Natural killer cell (primary cell): Measurements from ENCODE around the gene HPDL. TPM values are rescaled to one million over a fixed set of nuclear protein-coding genes. Genes with fewer than 3 reads are reported as not detected.

Experiments used
- ATAC-seq, 3 donors: fragments of 150-1000 bp in 2 of 3; fragments of 200-7000 bp in 1 of 3; cut with Tn5 transposase; 1 replicate in 1 of 3; 2 replicates in 2 of 3; pipeline ENCODE4 v1.10.0; 2021; ENCODE audit warnings: mild to moderate bottlenecking in 2 of 3, moderate library complexity in 2 of 3
- DNase-seq, 2 donors: peaks; one replicate each; pipeline versions ENCODE4 v3.0.0 to v3.0.0-alpha.2; 2013 to 2021; ENCODE audit warnings: mixed read lengths in 1 of 2
- H3K27ac ChIP-seq: one replicate; pipeline ENCODE4 v1.5.1; 2013; ENCODE audit warnings: mild to moderate bottlenecking, low read length
- H3K27me3 ChIP-seq: one replicate; pipeline ENCODE4 v1.6.1; 2013; ENCODE audit warnings: low read length; ENCODE audit not compliant: control insufficient read depth, insufficient read depth
- H3K36me3 ChIP-seq: one replicate; pipeline ENCODE4 v1.6.1; 2013; ENCODE audit warnings: low read length; ENCODE audit not compliant: control insufficient read depth, insufficient read depth
- H3K4me1 ChIP-seq: one replicate; pipeline ENCODE4 v1.6.1; 2013; ENCODE audit warnings: low read length; ENCODE audit not compliant: control insufficient read depth, insufficient read depth
- H3K4me3 ChIP-seq: one replicate; pipeline ENCODE4 v1.5.1; 2013; ENCODE audit warnings: low read length
- H3K9me3 ChIP-seq: one replicate; pipeline ENCODE4 v1.6.1; 2013; ENCODE audit warnings: low read length; ENCODE audit not compliant: control insufficient read depth, insufficient read depth
- H3K27ac Mint-ChIP-seq, 2 donors: one replicate each; pipeline ENCODE4 v1.8.0; 2022; ENCODE audit warnings: mild to moderate bottlenecking in 2 of 2, mixed read lengths in 2 of 2, moderate library complexity in 1 of 2
- H3K27me3 Mint-ChIP-seq, 2 donors: one replicate each; pipeline ENCODE4 v1.8.0; 2022; ENCODE audit warnings: low read depth in 2 of 2, mixed read lengths in 2 of 2
- H3K36me3 Mint-ChIP-seq: one replicate; pipeline ENCODE4 v1.8.0; 2022; ENCODE audit warnings: mixed read lengths
- H3K4me1 Mint-ChIP-seq, 2 donors: one replicate each; pipeline ENCODE4 v1.8.0; 2022; ENCODE audit warnings: mixed read lengths in 2 of 2
- H3K4me3 Mint-ChIP-seq: one replicate; pipeline ENCODE4 v1.8.0; 2022; ENCODE audit warnings: mild to moderate bottlenecking, moderate library complexity, mixed read lengths
- H3K9me3 Mint-ChIP-seq, 2 donors: one replicate each; pipeline ENCODE4 v1.8.0; 2022; ENCODE audit warnings: mixed read lengths in 2 of 2
- CTCF ChIP-seq: fragments of 200-600 bp; IDR thresholded peaks from one replicate; pipeline ENCODE4 v1.8.0; 2022; ENCODE audit warnings: antibody characterized with exemption
- WGBS: methylation state at CpG from one replicate; pipeline ENCODE4 v1.1.7; 2013; ENCODE audit warnings: missing lambda C conversion rate; ENCODE audit not compliant: insufficient coverage; 5-methylcytosine and 5-hydroxymethylcytosine counted together
- intact Hi-C: fragments of 100-400 bp; cut with micrococcal nuclease; formaldehyde crosslinking; loops from one replicate; pipeline ENCODE4 v1.14.2; 2022
- total RNA-seq, 4 donors: library from RNA; stranded (reverse); fragments of 120-200 nt in 1 of 4; gene quantifications; one replicate each; pipeline versions ENCODE4 v1.2.3 to v1.2.4, GENCODE V29; 2013 to 2022

HPDL gene
- total RNA-seq, 3 donors from 2014 or later (not counting 1 experiment from before 2014, with no cell fraction given) = 0.38 to 0.45 TPM; not detected in 1

DNA sequence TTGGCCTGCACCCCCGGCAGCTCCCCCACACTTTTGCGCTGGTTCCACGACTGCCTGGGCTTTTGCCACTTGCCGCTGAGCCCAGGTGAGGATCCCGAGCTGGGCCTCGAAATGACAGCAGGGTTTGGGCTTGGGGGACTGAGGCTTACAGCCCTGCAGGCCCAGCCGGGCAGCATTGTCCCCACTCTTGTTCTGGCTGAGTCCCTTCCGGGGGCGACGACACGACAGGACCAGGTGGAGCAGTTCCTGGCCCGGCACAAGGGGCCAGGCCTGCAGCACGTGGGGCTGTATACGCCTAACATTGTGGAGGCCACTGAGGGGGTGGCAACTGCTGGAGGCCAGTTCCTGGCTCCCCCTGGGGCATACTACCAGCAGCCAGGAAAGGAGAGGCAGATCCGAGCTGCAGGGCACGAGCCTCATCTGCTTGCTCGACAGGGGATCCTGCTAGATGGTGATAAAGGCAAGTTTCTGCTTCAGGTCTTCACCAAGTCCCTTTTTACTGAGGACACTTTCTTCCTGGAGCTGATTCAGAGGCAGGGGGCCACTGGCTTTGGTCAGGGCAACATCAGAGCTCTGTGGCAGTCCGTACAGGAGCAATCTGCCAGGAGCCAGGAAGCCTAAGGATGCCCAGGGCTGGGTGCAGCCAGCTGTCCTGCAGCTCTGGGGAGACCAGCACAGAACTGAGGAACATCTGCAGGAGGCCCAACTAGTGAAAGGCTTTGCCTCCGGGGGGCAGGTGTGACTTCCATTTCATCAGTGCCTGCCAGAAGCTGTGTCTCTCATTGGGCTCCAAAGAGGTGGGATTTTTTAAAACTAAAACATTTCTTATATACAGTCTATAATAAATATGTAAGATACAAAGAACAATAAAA lies 1.2 kb downstream of the HPDL start:
- Histone ChIP-seq H3K27me3 (no peaks in the 10 kb centered on the region), H3K4me1 (peaks cover 16% of the 10 kb centered on the region), H3K9me3 (no peaks in the 10 kb centered on the region), H3K36me3 (peaks cover 16% of the 10 kb centered on the region), H3K27ac (no peak overlapping the region), H3K4me3 (no peak overlapping the region)
- DNase-seq = no peak
- Mint-ChIP-seq H3K4me1 (no peaks in the 10 kb centered on the region), H3K36me3 (no peaks in the 10 kb centered on the region), H3K4me3 (peak overlapping the region; percentile 52), H3K27me3 (no peaks in the 10 kb centered on the region), H3K9me3 (no peaks in the 10 kb centered on the region), H3K27ac (no peak overlapping the region)
- 64% methylated on average over 19 of the region's 19 CpGs for WGBS
- intact Hi-C loops = no loop called here
- no peak for ATAC-seq
- no peak for TF ChIP-seq CTCF

DNA sequence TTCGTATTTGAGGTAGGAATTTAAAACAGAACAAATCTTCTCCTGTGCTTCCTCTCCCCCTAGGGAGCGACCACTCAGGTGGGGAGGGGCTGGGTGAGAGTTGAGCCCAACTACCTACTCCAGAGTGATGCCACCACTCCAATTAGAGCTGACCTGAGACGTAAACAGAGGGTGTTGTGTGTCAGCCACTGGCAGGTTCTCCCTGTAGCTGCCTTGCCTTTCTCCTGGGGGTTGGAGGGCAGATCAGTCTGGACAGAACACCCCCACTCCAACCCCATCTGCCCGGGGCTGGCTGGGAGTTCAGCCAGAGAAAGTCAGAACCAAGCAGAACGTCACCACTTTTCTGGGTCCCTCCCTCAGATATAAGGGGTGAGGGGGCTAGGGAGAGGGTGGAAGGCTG lies 2.0 kb downstream of the HPDL start:
- H3K4me3 Mint-ChIP-seq = no peak overlapping the region
- Histone ChIP-seq H3K36me3 (peaks cover 23% of the 10 kb centered on the region), H3K9me3 (no peaks in the 10 kb centered on the region), H3K27me3 (no peaks in the 10 kb centered on the region), H3K27ac (no peak overlapping the region), H3K4me1 (peaks cover 16% of the 10 kb centered on the region), H3K4me3 (no peak overlapping the region)
- DNase-seq = no peak
- no peak for ATAC-seq
- no peaks in the 10 kb centered on the region for H3K9me3 Mint-ChIP-seq
- no peak overlapping the region for H3K27ac Mint-ChIP-seq
- H3K4me1 Mint-ChIP-seq = no peaks in the 10 kb centered on the region
- no peaks in the 10 kb centered on the region for H3K36me3 Mint-ChIP-seq
- WGBS = 92% methylated on average over 2 of the region's 5 CpGs
- no peaks in the 10 kb centered on the region for H3K27me3 Mint-ChIP-seq
- intact Hi-C loops = no loop called here
- TF ChIP-seq CTCF = no peak

- no peak overlapping the region for H3K4me3 Mint-ChIP-seq
These were observed 2.8 kb downstream of the HPDL start for GRCh38 chr1:45329445-45329844.

More at GRCh38 chr1:45329445-45329844, 2.8 kb downstream of the HPDL start:
- TF ChIP-seq CTCF = no peak
- no peaks in the 10 kb centered on the region for H3K9me3 ChIP-seq
- H3K36me3 ChIP-seq = peaks cover 26% of the 10 kb centered on the region
- WGBS = 85% methylated on average over 4 of the region's 4 CpGs
- H3K4me3 ChIP-seq = no peak overlapping the region
- Mint-ChIP-seq H3K4me1 (peaks cover 4% of the 10 kb centered on the region in 2 donors), H3K36me3 (no peaks in the 10 kb centered on the region), H3K27ac (no peak overlapping the region), H3K27me3 (no peaks in the 10 kb centered on the region), H3K9me3 (no peaks in the 10 kb centered on the region)
- no peaks in the 10 kb centered on the region for H3K27me3 ChIP-seq
- no peak for ATAC-seq
- intact Hi-C loops = no loop called here
- peaks cover 21% of the 10 kb centered on the region for H3K4me1 ChIP-seq
- no peak for DNase-seq
- no peak overlapping the region for H3K27ac ChIP-seq
